ENCODE results near the gene MYLIP.

Gene MYLIP

GRCh38 chr6:16104624-16105433 lies 24.1 kb upstream of the MYLIP start:
- Histone ChIP-seq H3F3A (ENCODE audit: insufficient read depth) (no peaks in the 10 kb centered on the region), H3K79me2 (ENCODE audit: insufficient read depth, low read length) (no peaks in the 10 kb centered on the region), H3K4me3 (ENCODE audit: insufficient read depth, low read length, poor library complexity, severe bottlenecking) (no peak overlapping the region), H3K9ac (ENCODE audit: low read length) (no peak overlapping the region), H3K4me2 (ENCODE audit: low read depth, low read length, poor library complexity, severe bottlenecking) (no peak overlapping the region), H3K9me2 (replicated peaks; ENCODE audit: insufficient read depth, low read length) (no peaks in the 10 kb centered on the region), H3K36me3 (ENCODE audit: low read length) (no peaks in the 10 kb centered on the region), H3K9me3 (ENCODE audit: insufficient read depth, low read length) (peaks cover 3% of the 10 kb centered on the region; the same call in 1 of the 2 replicates), H3K27me3 (ENCODE audit: low read length) (no peaks in the 10 kb centered on the region), H4K20me1 (ENCODE audit: low read depth, low read length) (no peaks in the 10 kb centered on the region), H3K27ac (ENCODE audit: low read depth, low read length) (no peak overlapping the region), H2AFZ (ENCODE audit: low read depth, low read length, severe bottlenecking) (no peak overlapping the region)
- TF ChIP-seq, protein P1, sequence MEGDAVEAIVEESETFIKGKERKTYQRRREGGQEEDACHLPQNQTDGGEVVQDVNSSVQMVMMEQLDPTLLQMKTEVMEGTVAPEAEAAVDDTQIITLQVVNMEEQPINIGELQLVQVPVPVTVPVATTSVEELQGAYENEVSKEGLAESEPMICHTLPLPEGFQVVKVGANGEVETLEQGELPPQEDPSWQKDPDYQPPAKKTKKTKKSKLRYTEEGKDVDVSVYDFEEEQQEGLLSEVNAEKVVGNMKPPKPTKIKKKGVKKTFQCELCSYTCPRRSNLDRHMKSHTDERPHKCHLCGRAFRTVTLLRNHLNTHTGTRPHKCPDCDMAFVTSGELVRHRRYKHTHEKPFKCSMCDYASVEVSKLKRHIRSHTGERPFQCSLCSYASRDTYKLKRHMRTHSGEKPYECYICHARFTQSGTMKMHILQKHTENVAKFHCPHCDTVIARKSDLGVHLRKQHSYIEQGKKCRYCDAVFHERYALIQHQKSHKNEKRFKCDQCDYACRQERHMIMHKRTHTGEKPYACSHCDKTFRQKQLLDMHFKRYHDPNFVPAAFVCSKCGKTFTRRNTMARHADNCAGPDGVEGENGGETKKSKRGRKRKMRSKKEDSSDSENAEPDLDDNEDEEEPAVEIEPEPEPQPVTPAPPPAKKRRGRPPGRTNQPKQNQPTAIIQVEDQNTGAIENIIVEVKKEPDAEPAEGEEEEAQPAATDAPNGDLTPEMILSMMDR (IDR thresholded peaks at IDR 0.05; ENCODE audit: insufficient read depth, low read length, poor library complexity, severe bottlenecking) = no peak
- no peak for TF ChIP-seq EZH2phosphoT487 (conservative IDR thresholded peaks at IDR 0.05; ENCODE audit: low read length)

GRCh38 chr6:16105854-16106253 lies 23.0 kb upstream of the MYLIP start:
- H3K4me3 ChIP-seq (ENCODE audit: insufficient read depth, low read length, poor library complexity, severe bottlenecking) = no peak overlapping the region
- H3K4me2 ChIP-seq (ENCODE audit: low read depth, low read length, poor library complexity, severe bottlenecking) = no peak overlapping the region
- no peak overlapping the region for H3K27ac ChIP-seq (ENCODE audit: low read depth, low read length)

GRCh38 chr6:16106991-16107787 lies 21.7 kb upstream of the MYLIP start:
- H3K9ac ChIP-seq (ENCODE audit: low read length) = no peak overlapping the region
- no peak overlapping the region for H3K4me3 ChIP-seq (ENCODE audit: insufficient read depth, low read length, poor library complexity, severe bottlenecking)
- no peak overlapping the region for H3K4me2 ChIP-seq (ENCODE audit: low read depth, low read length, poor library complexity, severe bottlenecking)
- H3K36me3 ChIP-seq (ENCODE audit: low read length) = no peaks in the 10 kb centered on the region
- no peaks in the 10 kb centered on the region for H4K20me1 ChIP-seq (ENCODE audit: low read depth, low read length)
- TF ChIP-seq EZH2phosphoT487 (conservative IDR thresholded peaks at IDR 0.05; ENCODE audit: low read length) = no peak
- TF ChIP-seq, protein P1 (IDR thresholded peaks at IDR 0.05; ENCODE audit: insufficient read depth, low read length, poor library complexity, severe bottlenecking) = no peak
- no peaks in the 10 kb centered on the region for H3F3A ChIP-seq (ENCODE audit: insufficient read depth)
- no peaks in the 10 kb centered on the region for H3K79me2 ChIP-seq (ENCODE audit: insufficient read depth, low read length)
- H3K27me3 ChIP-seq (ENCODE audit: low read length) = no peaks in the 10 kb centered on the region
- H3K27ac ChIP-seq (ENCODE audit: low read depth, low read length) = no peak overlapping the region
- no peaks in the 10 kb centered on the region for H3K9me2 ChIP-seq (replicated peaks; ENCODE audit: insufficient read depth, low read length)
- no peaks in the 10 kb centered on the region for H3K9me3 ChIP-seq (ENCODE audit: insufficient read depth, low read length)
- H2AFZ ChIP-seq (ENCODE audit: low read depth, low read length, severe bottlenecking) = no peak overlapping the region

More at GRCh38 chr6:16105854-16106253, 23.0 kb upstream of the MYLIP start:
- H2AFZ ChIP-seq (ENCODE audit: low read depth, low read length, severe bottlenecking) = no peak overlapping the region
- no peaks in the 10 kb centered on the region for H4K20me1 ChIP-seq (ENCODE audit: low read depth, low read length)
- H3F3A ChIP-seq (ENCODE audit: insufficient read depth) = no peaks in the 10 kb centered on the region
- no peaks in the 10 kb centered on the region for H3K9me2 ChIP-seq (replicated peaks; ENCODE audit: insufficient read depth, low read length)
- no peaks in the 10 kb centered on the region for H3K79me2 ChIP-seq (ENCODE audit: insufficient read depth, low read length)
- TF ChIP-seq, protein P1 (IDR thresholded peaks at IDR 0.05; ENCODE audit: insufficient read depth, low read length, poor library complexity, severe bottlenecking) = no peak
- TF ChIP-seq EZH2phosphoT487 (conservative IDR thresholded peaks at IDR 0.05; ENCODE audit: low read length) = no peak
- no peaks in the 10 kb centered on the region for H3K9me3 ChIP-seq (ENCODE audit: insufficient read depth, low read length)
- H3K36me3 ChIP-seq (ENCODE audit: low read length) = no peaks in the 10 kb centered on the region
- no peaks in the 10 kb centered on the region for H3K27me3 ChIP-seq (ENCODE audit: low read length)
- no peak overlapping the region for H3K9ac ChIP-seq (ENCODE audit: low read length)
